B cell (primary cell): Measurements from ENCODE around the gene FAM81B. TPM values are rescaled to one million over a fixed set of nuclear protein-coding genes. Genes with fewer than 3 reads are reported as not detected.

Experiments used
- ATAC-seq: fragments of 200-7000 bp; cut with Tn5 transposase; one replicate; pipeline ENCODE4 v1.10.0; 2021; ENCODE audit warnings: low read depth, mild to moderate bottlenecking, moderate number of reproducible peaks, moderate library complexity
- CTCF ChIA-PET: fragments of 350-600 bp; sonication (Branson Sonifier 250); formaldehyde crosslinking; loops from one replicate; lab custom pipeline; 2021; ENCODE audit warnings: antibody characterized with exemption, inconsistent platforms; lab: Charles Lee
- POLR2A ChIA-PET: fragments of 350-600 bp; sonication (Branson Sonifier 250); formaldehyde crosslinking; loops from one replicate; lab custom pipeline; 2021; ENCODE audit warnings: antibody characterized with exemption; lab: Charles Lee
- DNase-seq: peaks from one replicate; pipeline ENCODE4 v3.0.0; 2013
- H2AFZ ChIP-seq: 2 replicates; pipeline ENCODE4 v1.6.1; 2012; ENCODE audit warnings: mild to moderate bottlenecking, low read depth, low read length; ENCODE audit not compliant: insufficient read depth, poor library complexity, severe bottlenecking
- H3K27ac ChIP-seq, 2 donors: 1 replicate in 1 of 2; 2 replicates in 1 of 2; pipeline ENCODE4 v1.5.1; 2012 to 2013; ENCODE audit warnings: low read length in 2 of 2, mild to moderate bottlenecking in 2 of 2, moderate library complexity in 1 of 2
- H3K27me3 ChIP-seq, 4 experiments: fragments of 200-600 bp in 1 of 4; sonication (generic) in 1 of 4; replicated peaks in 1 of 4; 1 replicate in 2 of 4; 2 replicates in 2 of 4; pipeline versions ENCODE4 v1.6.1 to v1.7.0; 2013 to 2016; ENCODE audit warnings: low read length in 3 of 4, mild to moderate bottlenecking in 2 of 4, mixed read lengths in 1 of 4, moderate library complexity in 1 of 4; ENCODE audit not compliant: insufficient read depth in 4 of 4, control insufficient read depth in 3 of 4; ENCODE audit errors: control extremely low read depth in 1 of 4
- H3K36me3 ChIP-seq, 2 experiments: replicated peaks in 1 of 2; 1 replicate in 1 of 2; 2 replicates in 1 of 2; pipeline versions ENCODE4 v1.6.1 to v1.7.1; 2013; ENCODE audit warnings: low read length in 1 of 2; ENCODE audit not compliant: insufficient read depth in 2 of 2, control insufficient read depth in 1 of 2; ENCODE audit errors: control extremely low read depth in 1 of 2, extremely low read depth in 1 of 2
- H3K4me1 ChIP-seq, 2 donors: fragments of 200-600 bp in 1 of 2; sonication (generic) in 1 of 2; 1 replicate in 1 of 2; 2 replicates in 1 of 2; pipeline versions ENCODE4 v1.5.1 to v1.6.1; 2013 to 2017; ENCODE audit warnings: low read length in 2 of 2; ENCODE audit not compliant: control insufficient read depth in 2 of 2, insufficient read depth in 2 of 2
- H3K4me2 ChIP-seq: replicated peaks from 2 replicates; pipeline ENCODE3; 2012; ENCODE audit warnings: mild to moderate bottlenecking, low read depth, low read length; ENCODE audit not compliant: poor library complexity, severe bottlenecking
- H3K4me3 ChIP-seq, 5 experiments: fragments of 200-600 bp in 1 of 5; sonication (generic) in 1 of 5; 1 replicate in 3 of 5; 2 replicates in 2 of 5; pipeline versions ENCODE4 v1.5.1 to v1.7.0; 2011 to 2016; ENCODE audit warnings: low read length in 4 of 5, mild to moderate bottlenecking in 4 of 5, low read depth in 2 of 5, control low read depth in 1 of 5, moderate library complexity in 1 of 5; ENCODE audit not compliant: insufficient read depth in 1 of 5; ENCODE audit errors: control extremely low read depth in 1 of 5, extremely low read depth in 1 of 5
- H3K79me2 ChIP-seq: fragments of 200-600 bp; sonication (generic); one replicate; pipeline ENCODE4 v1.6.0; 2016; ENCODE audit warnings: low read length; ENCODE audit not compliant: control insufficient read depth, insufficient read depth
- H3K9ac ChIP-seq: fragments of 200-600 bp; sonication (generic); 2 replicates; pipeline ENCODE4 v1.6.1; 2017; ENCODE audit warnings: mild to moderate bottlenecking, low read length, moderate library complexity
- H3K9me3 ChIP-seq, 3 donors: one replicate each; pipeline versions ENCODE4 v1.6.1 to v1.7.1; 2013; ENCODE audit warnings: low read length in 2 of 3; ENCODE audit not compliant: control insufficient read depth in 2 of 3, insufficient read depth in 1 of 3; ENCODE audit errors: control extremely low read depth in 1 of 3
- H4K20me1 ChIP-seq: 2 replicates; pipeline ENCODE4 v1.6.0; 2012; ENCODE audit warnings: mild to moderate bottlenecking, low read length; ENCODE audit not compliant: insufficient read depth, control insufficient read depth, poor library complexity, severe bottlenecking
- H3K27ac Mint-ChIP-seq: one replicate; pipeline ENCODE4 v1.8.0; 2021; ENCODE audit warnings: mixed read lengths
- H3K27me3 Mint-ChIP-seq: one replicate; pipeline ENCODE4 v1.8.0; 2021; ENCODE audit warnings: mixed read lengths
- H3K4me1 Mint-ChIP-seq: one replicate; pipeline ENCODE4 v1.8.0; 2021; ENCODE audit warnings: mixed read lengths
- H3K4me3 Mint-ChIP-seq: one replicate; pipeline ENCODE4 v1.8.0; 2021; ENCODE audit warnings: mixed read lengths
- H3K9me3 Mint-ChIP-seq: one replicate; pipeline ENCODE4 v1.8.0; 2022; ENCODE audit warnings: mixed read lengths; ENCODE audit not compliant: insufficient read depth
- CTCF ChIP-seq: fragments of 200-600 bp; IDR thresholded peaks from one replicate; pipeline ENCODE4 v1.8.0; 2022; ENCODE audit warnings: antibody characterized with exemption, mild to moderate bottlenecking
- EZH2 ChIP-seq: IDR thresholded peaks from 2 replicates; pipeline ENCODE4 v1.6.1; 2012; ENCODE audit warnings: borderline replicate concordance, low read depth, mild to moderate bottlenecking, moderate library complexity, low read length; ENCODE audit not compliant: insufficient read depth, poor library complexity, severe bottlenecking
- WGBS: methylation state at CpG from one replicate; pipeline ENCODE4 v1.1.5; 2013; ENCODE audit warnings: missing lambda C conversion rate; ENCODE audit not compliant: insufficient coverage; 5-methylcytosine and 5-hydroxymethylcytosine counted together
- intact Hi-C: fragments of 100-400 bp; cut with micrococcal nuclease; formaldehyde crosslinking; loops from one replicate; pipeline ENCODE4 v1.10.0; 2022
- polyA plus RNA-seq: library from polyadenylated mRNA; depleted of rRNA; stranded (reverse); fragments of >200 nt; gene quantifications from 2 replicates; pipeline ENCODE4 v1.2.3, GENCODE V29; 2012
- total RNA-seq, 2 donors: library from RNA; stranded (reverse); fragments of 120-200 nt in 1 of 2; gene quantifications; 1 replicate in 1 of 2; 2 replicates in 1 of 2; pipeline versions ENCODE4 v1.2.3 to v1.2.4, GENCODE V29; 2013 to 2022

The FAM81B gene
- total and polyA plus RNA-seq, 2 donors (not counting 1 experiment from before 2014, with no cell fraction given) = not detected

DNA sequence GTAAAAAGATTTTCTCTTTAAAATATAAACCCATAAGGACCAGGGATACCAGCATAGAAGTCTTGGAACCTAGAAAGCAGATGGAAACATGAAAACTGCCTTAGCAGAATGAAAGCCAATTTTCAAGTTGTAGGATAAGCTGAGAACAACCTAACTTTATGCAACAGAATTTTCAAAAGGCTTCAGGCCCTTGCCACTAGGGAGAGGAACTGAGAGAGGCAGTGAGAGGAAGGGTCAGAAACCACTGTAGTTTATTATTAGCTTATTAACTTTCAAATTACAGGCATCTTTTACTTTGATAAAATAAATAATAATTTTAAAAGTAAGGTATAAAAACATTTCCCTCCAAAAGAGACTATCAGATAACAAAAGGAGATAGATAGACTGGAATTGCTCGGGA lies 33.4 kb downstream of the FAM81B start:
- CTCF ChIA-PET = no interaction called here

DNA sequence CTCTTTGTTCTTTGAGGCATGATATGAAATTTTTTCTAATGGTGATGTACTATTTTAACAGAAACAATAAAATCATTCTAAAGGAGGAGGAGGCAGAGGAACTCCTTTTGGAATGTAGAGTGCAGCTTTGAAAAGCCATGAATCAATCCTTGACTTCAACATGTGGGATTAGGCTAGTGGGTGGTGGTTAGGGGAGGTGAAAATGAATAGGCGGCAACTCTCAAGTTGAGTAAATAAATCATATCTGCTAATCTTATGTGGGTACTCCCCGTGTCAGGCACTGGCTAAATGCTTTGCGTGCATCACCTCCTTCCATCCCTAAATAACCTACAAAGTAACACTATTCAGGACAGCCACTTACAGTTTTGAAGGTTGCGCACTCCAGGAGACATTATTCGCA lies 35.1 kb downstream of the FAM81B start:
- ATAC-seq = no peak
- Histone ChIP-seq H3K79me2 (no peaks in the 10 kb centered on the region), H3K4me2 (no peak overlapping the region), H3K4me3 (no peak overlapping the region), H3K27ac (no peak overlapping the region), H3K9me3 (no peaks in the 10 kb centered on the region), H4K20me1 (no peaks in the 10 kb centered on the region), H3K36me3 (no peaks in the 10 kb centered on the region), H2AFZ (no peak overlapping the region), H3K4me1 (no peaks in the 10 kb centered on the region), H3K9ac (no peak overlapping the region), H3K27me3 (no peaks in the 10 kb centered on the region)
- Mint-ChIP-seq H3K27me3 (peaks cover 4% of the 10 kb centered on the region), H3K4me3 (no peak overlapping the region), H3K9me3 (no peaks in the 10 kb centered on the region), H3K4me1 (no peaks in the 10 kb centered on the region), H3K27ac (no peak overlapping the region)
- POLR2A ChIA-PET = no interaction called here
- WGBS = 89% methylated on average over 3 of the region's 5 CpGs
- intact Hi-C loops = no loop called here
- CTCF ChIA-PET = no interaction called here
- TF ChIP-seq EZH2 = no peak
- TF ChIP-seq CTCF = no peak
- no peak for DNase-seq

More for the DNA sequence above, 33.4 kb downstream of the FAM81B start:
- no peaks in the 10 kb centered on the region for H3K9me3 ChIP-seq
- no peaks in the 10 kb centered on the region for H3K36me3 ChIP-seq
- no peak for TF ChIP-seq CTCF
- no peak for TF ChIP-seq EZH2
- no peak overlapping the region for H3K4me2 ChIP-seq
- H3K27me3 ChIP-seq = no peaks in the 10 kb centered on the region
- no CpG with 5 or more reads among the region's 1 CpG for WGBS
- no peaks in the 10 kb centered on the region for H4K20me1 ChIP-seq
- H3K4me1 Mint-ChIP-seq = no peaks in the 10 kb centered on the region
- no peaks in the 10 kb centered on the region for H3K79me2 ChIP-seq
- ATAC-seq (no peak), DNase-seq (no peak)
- no peaks in the 10 kb centered on the region for H3K4me1 ChIP-seq
- peaks cover 12% of the 10 kb centered on the region for H3K27me3 Mint-ChIP-seq
- POLR2A ChIA-PET = no interaction called here
- H3K4me3 ChIP-seq = no peak overlapping the region
- no peaks in the 10 kb centered on the region for H3K9me3 Mint-ChIP-seq
- no peak overlapping the region for H3K4me3 Mint-ChIP-seq
- H3K9ac ChIP-seq = no peak overlapping the region
- H3K27ac ChIP-seq = no peak overlapping the region
- no peak overlapping the region for H2AFZ ChIP-seq
- no peak overlapping the region for H3K27ac Mint-ChIP-seq
- intact Hi-C loops = no loop called here
